Sigmoid colon (tissue), 7 donors: ENCODE results near the gene FAM9B. TPM values are rescaled to one million over a fixed set of nuclear protein-coding genes. Genes with fewer than 3 reads are reported as not detected.

Experiments used
- DNase-seq: peaks from one replicate; pipeline ENCODE4 v3.0.0-alpha.2; 2019
- H3K27ac ChIP-seq, 4 donors: fragments of 200-600 bp; sonication (generic); one replicate each; pipeline ENCODE4 v1.5.1; 2016 to 2019; ENCODE audit warnings: mild to moderate bottlenecking in 1 of 4
- H3K27me3 ChIP-seq, 3 donors: fragments of 200-600 bp; sonication (generic); one replicate each; pipeline ENCODE4 v1.5.1; 2019; ENCODE audit warnings: mild to moderate bottlenecking in 1 of 3
- H3K36me3 ChIP-seq, 4 donors: fragments of 200-600 bp; sonication (generic); one replicate each; pipeline ENCODE4 v1.5.1; 2016 to 2019
- H3K4me1 ChIP-seq, 4 donors: fragments of 200-600 bp; sonication (generic); one replicate each; pipeline ENCODE4 v1.5.1; 2017 to 2019
- H3K4me3 ChIP-seq, 4 donors: fragments of 200-600 bp; sonication (generic); one replicate each; pipeline ENCODE4 v1.5.1; 2017 to 2019; ENCODE audit warnings: mild to moderate bottlenecking in 2 of 4, moderate library complexity in 1 of 4
- H3K9me3 ChIP-seq, 4 donors: fragments of 200-600 bp in 3 of 4; sonication (generic) in 3 of 4; one replicate each; pipeline versions ENCODE4 v1.5.1 to v1.6.1; 2013 to 2019
- CTCF ChIP-seq, 4 experiments: fragments of 450-650 bp in 3 of 4; fragments of 200-600 bp in 1 of 4; IDR thresholded peaks; one replicate each; pipeline ENCODE4 v1.5.1; 2016 to 2019; ENCODE audit warnings: antibody characterized with exemption in 4 of 4, mild to moderate bottlenecking in 3 of 4, moderate library complexity in 2 of 4
- EP300 ChIP-seq, 4 donors: sonication (generic); formaldehyde crosslinking; IDR thresholded peaks; one replicate each; pipeline ENCODE4 v1.6.1; 2017; ENCODE audit warnings: antibody characterized with exemption in 4 of 4
- POLR2A ChIP-seq, 2 donors: fragments of 450-650 bp; IDR thresholded peaks; one replicate each; pipeline ENCODE4 v1.6.1; 2016; ENCODE audit warnings: antibody characterized with exemption in 2 of 2, mild to moderate bottlenecking in 2 of 2, moderate library complexity in 2 of 2
- POLR2AphosphoS5 ChIP-seq, 4 donors: sonication (generic); formaldehyde crosslinking; IDR thresholded peaks; one replicate each; pipeline ENCODE4 v1.6.1; 2017; ENCODE audit warnings: antibody characterized with exemption in 4 of 4
- WGBS, 2 donors: extraction: QIAGEN DNeasy Blood & Tissue Kit; methylation state at CpG; one replicate each; pipeline ENCODE4 v1.1.7; 2013; 5-methylcytosine and 5-hydroxymethylcytosine counted together
- intact Hi-C: fragments of 100-400 bp; cut with DNase I; formaldehyde crosslinking; loops from one replicate; pipeline ENCODE4 v1.15.1; 2023
- polyA plus RNA-seq, 3 donors: library from polyadenylated mRNA; stranded (reverse); fragments of 200-250 nt; gene quantifications; one replicate each; pipeline ENCODE4 v1.2.3, GENCODE V29; 2013
- total RNA-seq, 4 donors: library from RNA; depleted of rRNA; stranded (reverse); fragments of >200 nt; gene quantifications; one replicate each; pipeline ENCODE4 v1.1.0, GENCODE V29; 2016
- donor health status: healthy with polysubstance abuse.
- donor health status: Bipolar disorder and iron deficiency.
- donor health status: healthy.

Gene FAM9B
- total and polyA plus RNA-seq, 7 donors, result not detected

GRCh38 chrX:9003041-9003440, 30.9 kb downstream of the FAM9B start:
- 50 to 63% methylated on average over 3 of the region's 3 CpGs for WGBS, 2 donors
- no peak overlapping the region for H3K4me3 ChIP-seq
- no peak for DNase-seq
- no peaks in the 10 kb centered on the region for H3K27me3 ChIP-seq
- TF ChIP-seq EP300 (IDR thresholded peaks at IDR 0.05) (no peak), POLR2AphosphoS5 (IDR thresholded peaks at IDR 0.05) (no peak), POLR2A (IDR thresholded peaks at IDR 0.05) (no peak), CTCF (IDR thresholded peaks at IDR 0.05) (no peak)
- H3K27ac ChIP-seq, result no peak overlapping the region
- no peaks in the 10 kb centered on the region for H3K36me3 ChIP-seq
- H3K9me3 ChIP-seq, result no peaks in the 10 kb centered on the region
- intact Hi-C loops, result no loop called here
- H3K4me1 ChIP-seq, result no peaks in the 10 kb centered on the region

GRCh38 chrX:8988446-8988845, 45.5 kb downstream of the FAM9B start:
- Histone ChIP-seq H3K4me1 (no peaks in the 10 kb centered on the region), H3K4me3 (no peak overlapping the region), H3K36me3 (no peaks in the 10 kb centered on the region), H3K9me3 (no peaks in the 10 kb centered on the region), H3K27me3 (no peaks in the 10 kb centered on the region), H3K27ac (no peak overlapping the region)
- no peak for TF ChIP-seq EP300 (IDR thresholded peaks at IDR 0.05)
- no peak for TF ChIP-seq POLR2A (IDR thresholded peaks at IDR 0.05)
- no peak for TF ChIP-seq CTCF (IDR thresholded peaks at IDR 0.05)
- no peak for TF ChIP-seq POLR2AphosphoS5 (IDR thresholded peaks at IDR 0.05)
- intact Hi-C loops, result no loop called here
- WGBS, 2 donors, result 15 to 51% methylated on average over 4 of the region's 4 CpGs
- DNase-seq, result no peak

GRCh38 chrX:8987672-8988250, 46.2 kb downstream of the FAM9B start:
- no peak for TF ChIP-seq CTCF (IDR thresholded peaks at IDR 0.05)
- no peak for TF ChIP-seq POLR2A (IDR thresholded peaks at IDR 0.05)
- TF ChIP-seq EP300 (IDR thresholded peaks at IDR 0.05), result no peak
- no peak for TF ChIP-seq POLR2AphosphoS5 (IDR thresholded peaks at IDR 0.05)
- H3K4me1 ChIP-seq, result no peaks in the 10 kb centered on the region
- H3K27ac ChIP-seq, result no peak overlapping the region
- H3K27me3 ChIP-seq, result no peaks in the 10 kb centered on the region
- H3K4me3 ChIP-seq, result no peak overlapping the region
- DNase-seq, result no peak
- H3K36me3 ChIP-seq, result no peaks in the 10 kb centered on the region
- intact Hi-C loops, result no loop called here
- WGBS, 2 donors, result 79 to 80% methylated on average over 6 of the region's 6 CpGs
- no peaks in the 10 kb centered on the region for H3K9me3 ChIP-seq

- Histone ChIP-seq H3K9me3 (no peaks in the 10 kb centered on the region), H3K36me3 (no peaks in the 10 kb centered on the region), H3K27ac (no peak overlapping the region), H3K27me3 (no peaks in the 10 kb centered on the region), H3K4me1 (no peaks in the 10 kb centered on the region), H3K4me3 (no peak overlapping the region)
- WGBS, 2 donors, result 65 to 73% methylated on average over 2 of the region's 2 CpGs
- no peak for DNase-seq
- intact Hi-C loops, result no loop called here
- TF ChIP-seq POLR2A (IDR thresholded peaks at IDR 0.05) (no peak), CTCF (IDR thresholded peaks at IDR 0.05) (no peak), POLR2AphosphoS5 (IDR thresholded peaks at IDR 0.05) (no peak), EP300 (IDR thresholded peaks at IDR 0.05) (no peak)
Measured at GRCh38 chrX:8984231-8984630, 49.7 kb downstream of the FAM9B start.

GRCh38 chrX:8981723-8982122, 52.2 kb downstream of the FAM9B start:
- Histone ChIP-seq H3K4me3 (no peak overlapping the region), H3K4me1 (no peaks in the 10 kb centered on the region), H3K27ac (no peak overlapping the region), H3K9me3 (no peaks in the 10 kb centered on the region), H3K36me3 (no peaks in the 10 kb centered on the region), H3K27me3 (no peaks in the 10 kb centered on the region)
- intact Hi-C loops, result no loop called here
- WGBS, 2 donors, result 43 to 63% methylated on average over 2 of the region's 2 CpGs
- TF ChIP-seq POLR2A (IDR thresholded peaks at IDR 0.05) (no peak), EP300 (IDR thresholded peaks at IDR 0.05) (no peak), CTCF (IDR thresholded peaks at IDR 0.05) (no peak), POLR2AphosphoS5 (IDR thresholded peaks at IDR 0.05) (no peak)
- no peak for DNase-seq
